HG03039 (cell line): Measurements from ENCODE around the gene NAPSA.
"Not testable (repeated sequence)": the region's sequence is repeated elsewhere in the genome, so short reads cannot be mapped to it uniquely, and the experiment has no call there.

ENCODE experiments used
- ATAC-seq: cut with Tn5 transposase; IDR thresholded peaks from one replicate; pipeline ENCODE4 v1.9.1; 2021; ENCODE audit warnings: mild to moderate bottlenecking, moderate library complexity; ENCODE audit not compliant: unreplicated experiment

The NAPSA gene

GRCh38 chr19:50365434-50366306 lies at the start of gene NAPSA:
Gene NAPSA, minus strand, starts transcription at chr19:50365639. Its CDS starts 18 bp downstream, at chr19:50365621.
- no peak for ATAC-seq

GRCh38 chr19:50413531-50413930 lies 48.1 kb upstream of the NAPSA start:
- no peak for ATAC-seq

GRCh38 chr19:50413096-50413495 lies 47.7 kb upstream of the NAPSA start:
- ATAC-seq = no peak

- no peak for ATAC-seq
These were observed 47.0 kb upstream of the NAPSA start for GRCh38 chr19:50412419-50412818.

GRCh38 chr19:50410109-50410508 lies 44.7 kb upstream of the NAPSA start:
- no peak for ATAC-seq

- ATAC-seq = no peak
These were observed 43.9 kb upstream of the NAPSA start for GRCh38 chr19:50409347-50409746.

- ATAC-seq = no peak
These were observed 41.4 kb upstream of the NAPSA start for GRCh38 chr19:50406829-50407228.

- no peak for ATAC-seq
These were observed 40.8 kb upstream of the NAPSA start for GRCh38 chr19:50406156-50406820.

- ATAC-seq = no peak
These were observed 37.3 kb upstream of the NAPSA start for GRCh38 chr19:50402544-50403301.

GRCh38 chr19:50401605-50402450 lies 36.4 kb upstream of the NAPSA start:
- no peak for ATAC-seq

- no peak for ATAC-seq
These were observed 33.9 kb upstream of the NAPSA start for GRCh38 chr19:50399368-50399745.

- no peak for ATAC-seq
These were observed 33.4 kb upstream of the NAPSA start for GRCh38 chr19:50398675-50399367.

GRCh38 chr19:50394017-50394416 lies 28.6 kb upstream of the NAPSA start:
- ATAC-seq = no peak

GRCh38 chr19:50393589-50393988 lies 28.1 kb upstream of the NAPSA start:
- ATAC-seq = no peak

- ATAC-seq = no peak
These were observed 27.3 kb upstream of the NAPSA start for GRCh38 chr19:50392759-50393158.

- ATAC-seq = not testable (repeated sequence)
These were observed 25.5 kb upstream of the NAPSA start for GRCh38 chr19:50390952-50391351.

GRCh38 chr19:50390295-50390694 lies 24.9 kb upstream of the NAPSA start:
- ATAC-seq = not testable (repeated sequence)

GRCh38 chr19:50387868-50388245 lies 22.4 kb upstream of the NAPSA start:
- no peak for ATAC-seq

- ATAC-seq = no peak
These were observed 21.9 kb upstream of the NAPSA start for GRCh38 chr19:50387176-50387867.
